ENCODE measurements around the gene CAPN13.

- TF ChIP-seq NFIC (IDR thresholded peaks at IDR 0.05), result no peak
- TF ChIP-seq, protein P1, sequence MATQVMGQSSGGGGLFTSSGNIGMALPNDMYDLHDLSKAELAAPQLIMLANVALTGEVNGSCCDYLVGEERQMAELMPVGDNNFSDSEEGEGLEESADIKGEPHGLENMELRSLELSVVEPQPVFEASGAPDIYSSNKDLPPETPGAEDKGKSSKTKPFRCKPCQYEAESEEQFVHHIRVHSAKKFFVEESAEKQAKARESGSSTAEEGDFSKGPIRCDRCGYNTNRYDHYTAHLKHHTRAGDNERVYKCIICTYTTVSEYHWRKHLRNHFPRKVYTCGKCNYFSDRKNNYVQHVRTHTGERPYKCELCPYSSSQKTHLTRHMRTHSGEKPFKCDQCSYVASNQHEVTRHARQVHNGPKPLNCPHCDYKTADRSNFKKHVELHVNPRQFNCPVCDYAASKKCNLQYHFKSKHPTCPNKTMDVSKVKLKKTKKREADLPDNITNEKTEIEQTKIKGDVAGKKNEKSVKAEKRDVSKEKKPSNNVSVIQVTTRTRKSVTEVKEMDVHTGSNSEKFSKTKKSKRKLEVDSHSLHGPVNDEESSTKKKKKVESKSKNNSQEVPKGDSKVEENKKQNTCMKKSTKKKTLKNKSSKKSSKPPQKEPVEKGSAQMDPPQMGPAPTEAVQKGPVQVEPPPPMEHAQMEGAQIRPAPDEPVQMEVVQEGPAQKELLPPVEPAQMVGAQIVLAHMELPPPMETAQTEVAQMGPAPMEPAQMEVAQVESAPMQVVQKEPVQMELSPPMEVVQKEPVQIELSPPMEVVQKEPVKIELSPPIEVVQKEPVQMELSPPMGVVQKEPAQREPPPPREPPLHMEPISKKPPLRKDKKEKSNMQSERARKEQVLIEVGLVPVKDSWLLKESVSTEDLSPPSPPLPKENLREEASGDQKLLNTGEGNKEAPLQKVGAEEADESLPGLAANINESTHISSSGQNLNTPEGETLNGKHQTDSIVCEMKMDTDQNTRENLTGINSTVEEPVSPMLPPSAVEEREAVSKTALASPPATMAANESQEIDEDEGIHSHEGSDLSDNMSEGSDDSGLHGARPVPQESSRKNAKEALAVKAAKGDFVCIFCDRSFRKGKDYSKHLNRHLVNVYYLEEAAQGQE (IDR thresholded peaks at IDR 0.05; ENCODE audit: low read depth), result no peak
- no peak for TF ChIP-seq YY1 (IDR thresholded peaks at IDR 0.05; ENCODE audit: low read depth)
- TF ChIP-seq EP300 (IDR thresholded peaks at IDR 0.05; ENCODE audit: borderline replicate concordance), result no peak
Observed at GRCh38 chr2:30702694-30703093, 104.6 kb downstream of the CAPN13 start.
